Fibroblast of lung (primary cell): ENCODE data around the gene UNC13C.

ENCODE experiments used
- CTCF ChIP-seq, 2 donors: IDR thresholded peaks in 1 of 2; conservative IDR thresholded peaks in 1 of 2; 1 replicate in 1 of 2; 2 replicates in 1 of 2; pipeline ENCODE4 v1.5.1; 2011 to 2012; ENCODE audit warnings: low read length in 2 of 2, control low read depth in 1 of 2, inconsistent platforms in 1 of 2, low read depth in 1 of 2, mild to moderate bottlenecking in 1 of 2
- EZH2 ChIP-seq: IDR thresholded peaks from 2 replicates; pipeline ENCODE4 v1.5.1; 2012; ENCODE audit warnings: low read length, control low read depth, mild to moderate bottlenecking; ENCODE audit errors: missing control alignments

- TF ChIP-seq EZH2 (no peak), CTCF (conservative IDR thresholded peaks at IDR 0.05 in 1 of 2, IDR thresholded peaks at IDR 0.05 in 1 of 2; ENCODE audit: low read depth in 1 of 2, low read length in 2 of 2) (no peak)
These were observed 593.3 kb downstream of the UNC13C start for GRCh38 chr15:54571576-54571975.
